HL-60/S4 treated with retinoic acid at 250 ng/mL for 4 days and 3 days (cell line): ENCODE results near the gene RAB4A.
"Not testable (repeated sequence)": the region's sequence is repeated elsewhere in the genome, so short reads cannot be mapped to it uniquely, and the experiment has no call there.

Experiments used
- in situ Hi-C: fragments of 300-500 bp; cut with MboI; formaldehyde crosslinking; loops from 2 replicates; pipeline ENCODE4 v1.7.0; 2022; ENCODE audit warnings: low sequenced_read_pairs

The RAB4A gene

GRCh38 chr1:229326601-229327000, 55.7 kb downstream of the RAB4A start:
- in situ Hi-C loops: no loop called here

GRCh38 chr1:229327765-229328164, 56.9 kb downstream of the RAB4A start:
- in situ Hi-C loops: not testable (repeated sequence)

- in situ Hi-C loops: no loop called here
Measured at GRCh38 chr1:229328598-229329362, 57.9 kb downstream of the RAB4A start.

GRCh38 chr1:229334269-229334668, 63.4 kb downstream of the RAB4A start:
- in situ Hi-C loops: no loop called here

- in situ Hi-C loops: no loop called here
Measured at GRCh38 chr1:229334716-229335115, 63.8 kb downstream of the RAB4A start.

GRCh38 chr1:229336345-229336744, 65.4 kb downstream of the RAB4A start:
- in situ Hi-C loops: no loop called here

- in situ Hi-C loops: no loop called here
Measured at GRCh38 chr1:229339086-229339485, 68.2 kb downstream of the RAB4A start.

- in situ Hi-C loops: no loop called here
Measured at GRCh38 chr1:229339520-229339919, 68.6 kb downstream of the RAB4A start.

- in situ Hi-C loops: no loop called here
Measured at GRCh38 chr1:229340496-229340895, 69.6 kb downstream of the RAB4A start.

GRCh38 chr1:229341774-229342655, 71.1 kb downstream of the RAB4A start:
- in situ Hi-C loops: no loop called here

- in situ Hi-C loops: no loop called here
Measured at GRCh38 chr1:229342656-229343569, 72.0 kb downstream of the RAB4A start, which contains the start of gene CCSAP. Gene CCSAP (minus strand): TSS chr1:229343047. CDS start chr1:229342465, 582 bp downstream.

- in situ Hi-C loops: no loop called here
Measured at GRCh38 chr1:229344139-229344538, 73.2 kb downstream of the RAB4A start.

GRCh38 chr1:229344937-229345684, 74.2 kb downstream of the RAB4A start:
- in situ Hi-C loops: no loop called here

GRCh38 chr1:229347528-229347927, 76.6 kb downstream of the RAB4A start:
- in situ Hi-C loops: no loop called here

GRCh38 chr1:229349463-229350385, 78.8 kb downstream of the RAB4A start:
- in situ Hi-C loops: no loop called here

- in situ Hi-C loops: no loop called here
Measured at GRCh38 chr1:229352975-229353374, 82.1 kb downstream of the RAB4A start.

- in situ Hi-C loops: no loop called here
Measured at GRCh38 chr1:229354226-229354625, 83.3 kb downstream of the RAB4A start.
